Calu3 (cell line): ENCODE measurements around the gene SRGAP3. TPM values are rescaled to one million over a fixed set of nuclear protein-coding genes. Genes with fewer than 3 reads are reported as not detected.

Experiments used
- BruUV-seq: library from RNA; stranded (reverse); fragments of 400-500 nt; replicated peaks from 2 replicates; lab custom pipeline; 2021; lab: Mats Ljungman, UMichigan
- CTCF ChIA-PET: fragments of 300-600 bp; sonication (Branson Sonifier 250); formaldehyde crosslinking; loops from one replicate; lab custom pipeline; 2022; ENCODE audit warnings: antibody characterized with exemption; lab: Charles Lee
- DNase-seq: peaks from one replicate; pipeline ENCODE4 v3.0.0; 2022
- H3K27ac Mint-ChIP-seq: one replicate; pipeline ENCODE4 v1.8.0; 2022; ENCODE audit warnings: mixed read lengths; ENCODE audit not compliant: unreplicated experiment
- H3K27me3 Mint-ChIP-seq: one replicate; pipeline ENCODE4 v1.8.0; 2022; ENCODE audit warnings: mixed read lengths; ENCODE audit not compliant: unreplicated experiment
- H3K36me3 Mint-ChIP-seq: one replicate; pipeline ENCODE4 v1.8.0; 2022; ENCODE audit warnings: mild to moderate bottlenecking, moderate library complexity, mixed read lengths; ENCODE audit not compliant: insufficient read depth, unreplicated experiment
- H3K4me1 Mint-ChIP-seq: one replicate; pipeline ENCODE4 v1.8.0; 2022; ENCODE audit warnings: mild to moderate bottlenecking, low read depth, mixed read lengths; ENCODE audit not compliant: unreplicated experiment
- H3K4me3 Mint-ChIP-seq: one replicate; pipeline ENCODE4 v1.8.0; 2022; ENCODE audit warnings: mild to moderate bottlenecking, low read depth, moderate library complexity, mixed read lengths; ENCODE audit not compliant: unreplicated experiment
- H3K9me3 Mint-ChIP-seq: one replicate; pipeline ENCODE4 v1.8.0; 2022; ENCODE audit warnings: low read depth, mixed read lengths; ENCODE audit not compliant: unreplicated experiment
- intact Hi-C: fragments of 100-400 bp; cut with micrococcal nuclease; formaldehyde crosslinking; loops from one replicate; pipeline ENCODE4 v1.10.0; 2022; ENCODE audit not compliant: unreplicated experiment
- total RNA-seq: library from RNA; stranded (reverse); gene quantifications from 2 replicates; pipeline ENCODE4 v1.2.3, GENCODE V29; 2022
- TF ChIP-seq, protein P1 (sequence below): fragments of 200-600 bp; IDR thresholded peaks from one replicate; pipeline ENCODE4 v1.8.0; 2022; ENCODE audit warnings: antibody characterized with exemption; ENCODE audit not compliant: unreplicated experiment

Gene SRGAP3
- total RNA-seq, 1 experiment from 2014 or later, result 8.2 TPM

DNA sequence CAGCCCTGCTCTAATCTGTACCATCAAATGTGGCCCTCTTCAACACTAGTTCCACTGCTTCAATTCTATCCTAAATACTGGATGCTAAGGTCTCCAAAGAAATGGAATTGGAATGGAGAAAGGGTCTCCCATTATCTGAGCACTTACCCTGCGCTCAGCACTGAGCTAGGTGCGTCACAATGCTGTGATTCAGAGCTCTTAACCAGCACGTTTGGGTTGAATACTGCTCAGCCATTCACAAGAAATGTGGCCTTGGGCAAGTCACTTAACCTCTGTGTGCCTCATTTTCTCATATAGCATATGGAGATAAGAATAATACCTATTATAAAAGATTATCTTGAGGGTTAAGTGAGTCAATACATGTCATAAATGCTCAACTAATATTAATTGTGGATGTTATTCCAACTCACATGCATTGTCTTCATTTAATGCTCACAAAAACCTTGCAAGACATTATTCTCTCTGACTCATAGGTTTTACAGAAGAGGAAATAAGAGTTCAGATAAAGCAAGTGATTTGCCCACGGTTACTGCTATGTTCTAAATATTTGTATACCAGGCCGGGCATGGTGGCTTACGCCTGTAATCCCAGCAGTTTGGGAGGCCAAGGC is 27.4 kb upstream of the SRGAP3 start:
- intact Hi-C loops, result no loop called here
- H3K4me3 Mint-ChIP-seq, result no peak overlapping the region

DNA sequence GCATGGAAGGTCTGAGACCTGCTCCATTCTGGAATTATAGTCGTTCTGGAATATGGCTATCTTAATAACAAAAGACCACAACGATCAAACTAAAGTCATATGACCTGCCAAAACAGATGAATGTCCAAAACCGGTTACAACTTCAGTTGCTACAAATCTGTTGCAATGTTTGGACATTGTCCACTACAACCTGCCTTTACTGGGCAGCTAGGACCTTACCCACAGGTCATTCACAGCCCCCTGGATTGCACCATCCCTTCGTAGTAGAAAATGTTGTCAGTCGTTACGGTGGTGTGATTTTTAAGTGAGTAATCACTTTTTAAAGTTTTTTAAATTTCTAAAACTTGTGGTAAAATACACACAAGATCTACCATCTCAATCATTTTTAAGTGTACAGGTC is 22.5 kb upstream of the SRGAP3 start:
- Mint-ChIP-seq H3K27ac (no peak overlapping the region), H3K36me3 (no peaks in the 10 kb centered on the region), H3K9me3 (peaks cover 2% of the 10 kb centered on the region), H3K4me1 (no peaks in the 10 kb centered on the region), H3K4me3 (no peak overlapping the region), H3K27me3 (peaks cover 17% of the 10 kb centered on the region)
- DNase-seq, result no peak
- no TSS peak for BruUV-seq
- TF ChIP-seq, protein P1, sequence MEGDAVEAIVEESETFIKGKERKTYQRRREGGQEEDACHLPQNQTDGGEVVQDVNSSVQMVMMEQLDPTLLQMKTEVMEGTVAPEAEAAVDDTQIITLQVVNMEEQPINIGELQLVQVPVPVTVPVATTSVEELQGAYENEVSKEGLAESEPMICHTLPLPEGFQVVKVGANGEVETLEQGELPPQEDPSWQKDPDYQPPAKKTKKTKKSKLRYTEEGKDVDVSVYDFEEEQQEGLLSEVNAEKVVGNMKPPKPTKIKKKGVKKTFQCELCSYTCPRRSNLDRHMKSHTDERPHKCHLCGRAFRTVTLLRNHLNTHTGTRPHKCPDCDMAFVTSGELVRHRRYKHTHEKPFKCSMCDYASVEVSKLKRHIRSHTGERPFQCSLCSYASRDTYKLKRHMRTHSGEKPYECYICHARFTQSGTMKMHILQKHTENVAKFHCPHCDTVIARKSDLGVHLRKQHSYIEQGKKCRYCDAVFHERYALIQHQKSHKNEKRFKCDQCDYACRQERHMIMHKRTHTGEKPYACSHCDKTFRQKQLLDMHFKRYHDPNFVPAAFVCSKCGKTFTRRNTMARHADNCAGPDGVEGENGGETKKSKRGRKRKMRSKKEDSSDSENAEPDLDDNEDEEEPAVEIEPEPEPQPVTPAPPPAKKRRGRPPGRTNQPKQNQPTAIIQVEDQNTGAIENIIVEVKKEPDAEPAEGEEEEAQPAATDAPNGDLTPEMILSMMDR, result no peak
- CTCF ChIA-PET, result no interaction called here
- intact Hi-C loops, result no loop called here

More for the DNA sequence above, 27.4 kb upstream of the SRGAP3 start:
- H3K36me3 Mint-ChIP-seq, result no peaks in the 10 kb centered on the region
- DNase-seq, result no peak
- H3K9me3 Mint-ChIP-seq, result peaks cover 2% of the 10 kb centered on the region
- no peaks in the 10 kb centered on the region for H3K4me1 Mint-ChIP-seq
- peaks cover 17% of the 10 kb centered on the region for H3K27me3 Mint-ChIP-seq
- no peak overlapping the region for H3K27ac Mint-ChIP-seq
- CTCF ChIA-PET, result no interaction called here
- TF ChIP-seq, protein P1, result no peak
- no TSS peak for BruUV-seq

DNA sequence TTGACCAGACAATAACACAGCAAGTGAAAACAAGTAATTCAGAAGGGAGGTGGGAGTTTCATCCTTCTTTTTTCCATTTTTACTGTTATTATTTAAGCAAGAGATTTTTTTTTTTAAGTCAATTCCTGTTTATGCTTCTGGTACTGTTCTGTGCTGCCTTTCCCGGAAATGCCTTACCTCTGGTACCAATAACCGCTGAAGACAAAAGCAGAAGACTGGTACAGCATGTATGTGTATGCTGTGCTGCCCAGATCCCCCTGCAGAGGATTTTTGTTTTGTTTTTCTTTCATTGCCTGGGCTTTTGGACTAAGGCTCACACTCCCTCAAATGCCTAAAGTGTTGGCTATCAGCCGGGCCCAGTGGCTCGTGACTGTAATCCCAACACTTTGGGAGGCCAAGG is 21.3 kb upstream of the SRGAP3 start:
- TF ChIP-seq, protein P1, result no peak
- peaks cover 12% of the 10 kb centered on the region for H3K27me3 Mint-ChIP-seq
- BruUV-seq, result no TSS peak
- H3K4me1 Mint-ChIP-seq, result no peaks in the 10 kb centered on the region
- no peaks in the 10 kb centered on the region for H3K36me3 Mint-ChIP-seq
- intact Hi-C loops, result no loop called here
- no peak overlapping the region for H3K27ac Mint-ChIP-seq
- no peak for DNase-seq
- CTCF ChIA-PET, result no interaction called here
- H3K9me3 Mint-ChIP-seq, result peaks cover 2% of the 10 kb centered on the region
- no peak overlapping the region for H3K4me3 Mint-ChIP-seq

DNA sequence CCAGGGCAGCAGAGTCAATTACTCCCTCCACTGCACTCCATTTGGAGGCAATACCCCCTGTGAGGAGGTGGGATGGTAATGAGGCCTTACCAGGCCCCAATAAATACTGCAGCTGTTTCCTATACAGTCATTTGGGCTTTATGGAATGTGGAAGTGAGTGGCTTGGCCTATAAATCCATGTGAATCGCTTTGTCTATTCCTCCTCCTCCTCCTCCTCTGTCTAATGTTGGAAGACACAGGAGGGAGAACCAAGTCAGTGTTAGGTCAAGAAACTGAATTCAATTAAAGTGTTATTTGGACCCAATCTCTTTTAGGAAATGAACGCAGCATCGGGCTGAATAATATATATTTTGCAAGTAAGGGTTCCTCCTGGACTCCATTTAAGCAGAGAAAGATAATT is 17.3 kb upstream of the SRGAP3 start:
- intact Hi-C loops, result no loop called here
- TF ChIP-seq, protein P1, result no peak
- no peak overlapping the region for H3K27ac Mint-ChIP-seq
- no peaks in the 10 kb centered on the region for H3K36me3 Mint-ChIP-seq
- peaks cover 31% of the 10 kb centered on the region for H3K27me3 Mint-ChIP-seq
- no peaks in the 10 kb centered on the region for H3K9me3 Mint-ChIP-seq
- BruUV-seq, result no TSS peak
- no peak overlapping the region for H3K4me3 Mint-ChIP-seq
- CTCF ChIA-PET, result interaction anchor here (0.6 kb wide), 1 partner anchor 617 kb away, joined by 3 read pairs; no protein-coding TSS in a partner anchor
- no peaks in the 10 kb centered on the region for H3K4me1 Mint-ChIP-seq
- no peak for DNase-seq
